A673 (cell line): Measurements from ENCODE around the gene SIGLEC8. TPM values are rescaled to one million over a fixed set of nuclear protein-coding genes. Genes with fewer than 3 reads are reported as not detected.

Experiments used
- BruUV-seq: library from RNA; stranded (reverse); fragments of 400-500 nt; replicated peaks from 2 replicates; lab custom pipeline; 2021; lab: Mats Ljungman, UMichigan
- CTCF ChIA-PET: fragments of 300-600 bp; sonication (Branson Sonifier 250); formaldehyde crosslinking; loops from one replicate; lab custom pipeline; 2022; ENCODE audit warnings: antibody characterized with exemption; lab: Charles Lee
- POLR2A ChIA-PET: fragments of 300-600 bp; sonication (Branson Sonifier 250); formaldehyde crosslinking; loops from one replicate; lab custom pipeline; 2022; ENCODE audit warnings: antibody characterized with exemption; ENCODE audit not compliant: low non-redundant PET; lab: Charles Lee
- DNase-seq: peaks from one replicate; pipeline ENCODE4 v3.0.0-alpha.2; 2015; ENCODE audit warnings: low spot score
- H3K27ac ChIP-seq: fragments of 200-600 bp; sonication (generic); 2 replicates; pipeline ENCODE4 v1.5.1; 2016; ENCODE audit warnings: mixed run types, low read depth, mild to moderate bottlenecking, mixed read lengths, antibody characterized with exemption, low read length; ENCODE audit not compliant: poor library complexity, severe bottlenecking
- H3K27me3 ChIP-seq: fragments of 200-600 bp; sonication (generic); replicated peaks from 2 replicates; pipeline ENCODE4 v1.6.1; 2017; ENCODE audit warnings: mixed run types, low read depth, mild to moderate bottlenecking, mixed read lengths, antibody characterized with exemption, low read length; ENCODE audit not compliant: insufficient read depth, poor library complexity
- H3K36me3 ChIP-seq: fragments of 200-600 bp; sonication (generic); 2 replicates; pipeline ENCODE4 v1.6.1; 2016; ENCODE audit warnings: mixed run types, mild to moderate bottlenecking, mixed read lengths, antibody characterized with exemption, low read length; ENCODE audit not compliant: insufficient read depth, poor library complexity, severe bottlenecking
- H3K4me1 ChIP-seq: fragments of 200-600 bp; sonication (generic); 2 replicates; pipeline ENCODE4 v1.6.1; 2017; ENCODE audit warnings: mixed run types, mild to moderate bottlenecking, mixed read lengths, antibody characterized with exemption, low read length; ENCODE audit not compliant: insufficient read depth, poor library complexity, severe bottlenecking
- H3K4me3 ChIP-seq: fragments of 200-600 bp; sonication (generic); 2 replicates; pipeline ENCODE4 v1.5.1; 2016; ENCODE audit warnings: low read depth, mixed run types, mild to moderate bottlenecking, mixed read lengths, low read length; ENCODE audit not compliant: poor library complexity, severe bottlenecking
- H3K9me3 ChIP-seq: fragments of 200-600 bp; sonication (generic); 2 replicates; pipeline ENCODE4 v1.6.1; 2016; ENCODE audit warnings: mixed run types, low read depth, mild to moderate bottlenecking, mixed read lengths, antibody characterized with exemption, low read length; ENCODE audit not compliant: poor library complexity, severe bottlenecking
- EZH2 ChIP-seq: fragments of 200-600 bp; sonication (generic); IDR thresholded peaks from 2 replicates; pipeline ENCODE4 v1.6.1; 2017; ENCODE audit warnings: borderline replicate concordance, low read depth, mild to moderate bottlenecking, mixed read lengths, antibody characterized with exemption, low read length; ENCODE audit not compliant: poor library complexity, severe bottlenecking
- intact Hi-C: fragments of 100-400 bp; cut with micrococcal nuclease; formaldehyde crosslinking; loops from one replicate; pipeline ENCODE4 v1.10.0; 2022; ENCODE audit not compliant: unreplicated experiment
- total RNA-seq: library from RNA; stranded (reverse); gene quantifications from 2 replicates; pipeline ENCODE4 v1.2.3, GENCODE V29; 2021
- TF ChIP-seq, protein P1 (sequence below): fragments of 300-800, 200-600 bp; sonication (generic); conservative IDR thresholded peaks from 2 replicates; pipeline ENCODE4 v1.5.1; 2017; ENCODE audit warnings: low read depth, mild to moderate bottlenecking, antibody characterized with exemption, low read length, moderate library complexity, mixed read lengths

Gene SIGLEC8
- total RNA-seq, 1 experiment from 2014 or later, result not detected

DNA sequence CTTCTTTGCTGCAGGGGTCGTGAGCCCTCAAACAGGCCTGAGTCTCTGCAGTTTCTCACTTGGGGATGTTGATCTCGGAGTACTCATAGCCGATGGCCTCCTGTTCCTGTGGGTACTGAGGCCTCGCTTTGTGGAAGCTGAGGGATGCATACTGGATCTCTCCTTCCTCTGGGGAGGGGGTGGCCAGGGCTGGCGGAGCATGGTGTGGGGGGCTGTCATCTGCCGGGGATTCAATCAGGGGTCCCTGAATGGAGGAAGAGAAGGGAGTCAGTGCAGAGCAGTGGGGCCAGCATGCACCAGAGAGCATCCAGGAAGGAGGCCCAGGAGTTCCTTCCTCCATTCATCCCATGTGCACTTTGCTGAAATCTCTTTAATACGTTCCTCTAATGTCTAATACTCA, 33.3 kb upstream of the SIGLEC8 start:
- no peak overlapping the region for H3K4me3 ChIP-seq
- POLR2A ChIA-PET, result no interaction called here
- TF ChIP-seq, protein P1, sequence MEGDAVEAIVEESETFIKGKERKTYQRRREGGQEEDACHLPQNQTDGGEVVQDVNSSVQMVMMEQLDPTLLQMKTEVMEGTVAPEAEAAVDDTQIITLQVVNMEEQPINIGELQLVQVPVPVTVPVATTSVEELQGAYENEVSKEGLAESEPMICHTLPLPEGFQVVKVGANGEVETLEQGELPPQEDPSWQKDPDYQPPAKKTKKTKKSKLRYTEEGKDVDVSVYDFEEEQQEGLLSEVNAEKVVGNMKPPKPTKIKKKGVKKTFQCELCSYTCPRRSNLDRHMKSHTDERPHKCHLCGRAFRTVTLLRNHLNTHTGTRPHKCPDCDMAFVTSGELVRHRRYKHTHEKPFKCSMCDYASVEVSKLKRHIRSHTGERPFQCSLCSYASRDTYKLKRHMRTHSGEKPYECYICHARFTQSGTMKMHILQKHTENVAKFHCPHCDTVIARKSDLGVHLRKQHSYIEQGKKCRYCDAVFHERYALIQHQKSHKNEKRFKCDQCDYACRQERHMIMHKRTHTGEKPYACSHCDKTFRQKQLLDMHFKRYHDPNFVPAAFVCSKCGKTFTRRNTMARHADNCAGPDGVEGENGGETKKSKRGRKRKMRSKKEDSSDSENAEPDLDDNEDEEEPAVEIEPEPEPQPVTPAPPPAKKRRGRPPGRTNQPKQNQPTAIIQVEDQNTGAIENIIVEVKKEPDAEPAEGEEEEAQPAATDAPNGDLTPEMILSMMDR, result no peak
- no peak overlapping the region for H3K27ac ChIP-seq
- CTCF ChIA-PET, result no interaction called here
- no peak for DNase-seq
- no peaks in the 10 kb centered on the region for H3K9me3 ChIP-seq
- peaks cover 52% of the 10 kb centered on the region for H3K27me3 ChIP-seq
- H3K4me1 ChIP-seq, result no peaks in the 10 kb centered on the region
- BruUV-seq, result no TSS peak
- H3K36me3 ChIP-seq, result no peaks in the 10 kb centered on the region
- intact Hi-C loops, result no loop called here

DNA sequence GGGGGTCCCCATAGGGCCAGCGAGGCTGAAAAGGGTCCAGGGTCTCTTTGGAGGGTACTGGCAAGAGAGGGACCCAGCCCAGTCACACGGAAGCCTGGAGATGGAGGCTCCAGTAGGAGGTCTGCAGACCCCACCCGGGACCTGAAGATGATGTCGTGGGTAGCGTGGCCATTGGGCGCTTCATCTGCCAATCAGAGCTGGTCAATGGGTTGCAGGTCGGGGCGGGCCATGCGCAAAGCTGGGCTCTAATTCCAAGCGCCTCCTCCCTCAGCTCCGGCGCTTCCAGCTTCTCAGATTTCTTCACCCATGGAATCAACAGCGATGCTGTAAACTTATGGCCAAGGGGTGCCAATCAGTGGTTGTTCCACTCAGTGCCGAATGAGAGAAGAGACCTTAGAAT, 32.4 kb upstream of the SIGLEC8 start:
- Histone ChIP-seq H3K27me3 (peaks cover 52% of the 10 kb centered on the region), H3K36me3 (no peaks in the 10 kb centered on the region), H3K4me3 (no peak overlapping the region), H3K4me1 (no peaks in the 10 kb centered on the region), H3K9me3 (no peaks in the 10 kb centered on the region), H3K27ac (no peak overlapping the region)
- ChIA-PET POLR2A (no interaction called here), CTCF (no interaction called here)
- TF ChIP-seq EZH2, result no peak
- TF ChIP-seq, protein P1, result no peak
- BruUV-seq, result no TSS peak
- DNase-seq, result no peak
- intact Hi-C loops, result no loop called here

DNA sequence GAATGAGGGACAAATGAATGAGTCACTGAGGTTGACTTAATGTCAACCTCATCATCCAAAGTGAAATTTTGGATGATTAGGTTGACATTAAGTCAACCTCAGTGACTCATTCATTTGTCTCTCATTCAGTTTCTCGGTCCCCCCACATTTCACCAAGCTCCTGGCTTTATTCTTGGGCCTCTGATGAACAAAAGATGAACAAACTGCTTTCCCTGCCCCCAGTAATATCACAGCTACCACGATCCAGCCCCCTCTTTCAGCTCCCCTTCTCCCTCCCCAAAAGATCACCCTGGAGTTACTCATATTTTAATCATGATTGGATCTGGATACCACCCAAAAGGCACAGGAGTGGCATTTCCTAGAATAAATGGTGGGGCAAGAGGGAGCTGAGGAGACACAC, 30.9 kb upstream of the SIGLEC8 start:
- Histone ChIP-seq H3K4me3 (no peak overlapping the region), H3K9me3 (no peaks in the 10 kb centered on the region), H3K27ac (no peak overlapping the region), H3K36me3 (no peaks in the 10 kb centered on the region), H3K4me1 (no peaks in the 10 kb centered on the region), H3K27me3 (peaks cover 52% of the 10 kb centered on the region)
- ChIA-PET CTCF (no interaction called here), POLR2A (no interaction called here)
- TF ChIP-seq, protein P1, result no peak
- no peak for TF ChIP-seq EZH2
- intact Hi-C loops, result no loop called here
- BruUV-seq, result no TSS peak
- DNase-seq, result no peak
